K562 (cell line): ENCODE measurements around the gene PHLDB1. TPM values are rescaled to one million over a fixed set of nuclear protein-coding genes. Genes with fewer than 3 reads are reported as not detected.

Experiments used
- ATAC-seq: fragments of 200-7000 bp; cut with Tn5 transposase; 3 replicates; pipeline ENCODE4 v1.9.1; 2020; ENCODE audit warnings: moderate library complexity
- BruUV-seq: library from RNA; stranded (reverse); fragments of 400-500 nt; replicated peaks from 2 replicates; lab custom pipeline; 2021; lab: Mats Ljungman, UMichigan
- CTCF ChIA-PET: fragments of 300-600 bp; formaldehyde crosslinking; extraction: SDS; loops from one replicate; lab custom pipeline; 2021; ENCODE audit warnings: low intra/inter-chr PET ratio; lab: Yijun Ruan, JAX
- POLR2A ChIA-PET: fragments of 300-600, 350-650 bp; sonication (Branson Sonifier 250); formaldehyde crosslinking; extraction: SDS; loops from one replicate; lab custom pipeline; 2021; ENCODE audit warnings: antibody characterized with exemption, inconsistent platforms; lab: Yijun Ruan, JAX
- DNase-seq, 4 experiments: peaks; one replicate each; pipeline versions ENCODE4 v3.0.0 to v3.0.0-alpha.2; 2011 to 2018; ENCODE audit warnings: low spot score in 3 of 4, mixed read lengths in 3 of 4; ENCODE audit errors: extremely low read depth in 1 of 4
- FAIRE-seq: peaks from 2 replicates; lab custom pipeline; 2011; peaks lifted over from hg19 to GRCh38; lab: Jason Lieb, UNC
- H2AFZ ChIP-seq: 2 replicates; pipeline ENCODE4 v1.6.0; 2011; ENCODE audit warnings: low read depth, low read length, control low read depth, inconsistent platforms
- H3K27ac ChIP-seq: fragments of 200-600 bp; 3 replicates; pipeline ENCODE4 v1.8.0; 2011; ENCODE audit warnings: low read depth, mild to moderate bottlenecking, control low read depth, inconsistent platforms, low read length, moderate library complexity, mixed read lengths; ENCODE audit errors: extremely low read depth
- H3K27me3 ChIP-seq, 2 experiments: fragments of 300-600 bp in 1 of 2; 2 replicates in 1 of 2; 3 replicates in 1 of 2; pipeline versions ENCODE4 v1.6.0 to v1.8.0; 2011; ENCODE audit warnings: inconsistent platforms in 2 of 2, low read length in 2 of 2, mild to moderate bottlenecking in 1 of 2, mixed read lengths in 1 of 2, moderate library complexity in 1 of 2; ENCODE audit not compliant: control insufficient read depth in 2 of 2, insufficient read depth in 2 of 2
- H3K36me3 ChIP-seq: fragments of 300-600 bp; 3 replicates; pipeline ENCODE4 v1.8.0; 2011; ENCODE audit warnings: mild to moderate bottlenecking, low read length, inconsistent platforms; ENCODE audit not compliant: control insufficient read depth, insufficient read depth
- H3K4me1 ChIP-seq, 2 experiments: fragments of 200-600 bp in 1 of 2; replicated peaks in 1 of 2; 2 replicates in 1 of 2; 3 replicates in 1 of 2; pipeline versions ENCODE4 v1.5.1 to v1.8.0; 2011; ENCODE audit warnings: inconsistent platforms in 2 of 2, low read length in 2 of 2, mild to moderate bottlenecking in 1 of 2, mixed read lengths in 1 of 2, moderate library complexity in 1 of 2; ENCODE audit not compliant: control insufficient read depth in 2 of 2, insufficient read depth in 2 of 2
- H3K4me2 ChIP-seq: 2 replicates; pipeline ENCODE4 v1.6.1; 2011; ENCODE audit warnings: low read length, control low read depth, inconsistent platforms, mixed read lengths; ENCODE audit not compliant: insufficient read depth
- H3K4me3 ChIP-seq: fragments of 200-600 bp; sonication (generic), shearing (Covaris generic); 2 replicates; pipeline ENCODE4 v1.5.1; 2016; ENCODE audit warnings: control low read depth, inconsistent platforms
- H3K79me2 ChIP-seq: fragments of 200-600 bp; 3 replicates; pipeline ENCODE4 v1.8.0; 2011; ENCODE audit warnings: low read length, inconsistent platforms; ENCODE audit not compliant: control insufficient read depth, insufficient read depth
- H3K9ac ChIP-seq, 2 experiments: 2 replicates each; pipeline versions ENCODE4 v1.6.0 to v1.6.1; 2011; ENCODE audit warnings: low read depth in 2 of 2, low read length in 2 of 2, control low read depth in 1 of 2, inconsistent platforms in 1 of 2, mild to moderate bottlenecking in 1 of 2, mixed read lengths in 1 of 2; ENCODE audit not compliant: insufficient read depth in 1 of 2
- H3K9me1 ChIP-seq: one replicate; pipeline ENCODE4 v1.6.0; 2011; ENCODE audit warnings: inconsistent platforms, mild to moderate bottlenecking, low read length, moderate library complexity; ENCODE audit not compliant: control insufficient read depth, insufficient read depth
- H3K9me3 ChIP-seq: replicated peaks from 2 replicates; pipeline ENCODE4 v1.5.1; 2011; ENCODE audit warnings: low read depth, low read length, inconsistent platforms; ENCODE audit not compliant: control insufficient read depth, insufficient read depth
- H4K20me1 ChIP-seq: replicated peaks from 2 replicates; pipeline ENCODE4 v1.6.1; 2011; ENCODE audit warnings: low read length, inconsistent platforms, mixed read lengths; ENCODE audit not compliant: control insufficient read depth, insufficient read depth
- NR2C1 ChIP-seq, 2 experiments: fragments of 450-650 bp; IDR thresholded peaks; 2 replicates each; pipeline ENCODE4 v1.6.1; 2017; ENCODE audit warnings: mild to moderate bottlenecking in 2 of 2, antibody characterized with exemption in 1 of 2, inconsistent platforms in 1 of 2, missing compliant biosample characterization in 1 of 2, missing genetic modification characterization in 1 of 2
- TCF3 ChIP-seq: sonication (generic); formaldehyde crosslinking; IDR thresholded peaks from 2 replicates; pipeline ENCODE4 v1.4.0; 2020; ENCODE audit warnings: mild to moderate bottlenecking, missing genetic modification reagents
- ZNF699 ChIP-seq: fragments of 250-450 bp; sonication (Bioruptor Pico); IDR thresholded peaks from 2 replicates; pipeline ENCODE4 v1.8.0; 2021; ENCODE audit warnings: mild to moderate bottlenecking, moderate library complexity; ENCODE audit not compliant: insufficient replicate concordance
- WGBS: fragments of 100-300 bp; shearing (Covaris generic); methylation state at CpG from one replicate; pipeline ENCODE4 v1.1.6; 2016; ENCODE audit warnings: low coverage, mixed read lengths; ENCODE audit not compliant: insufficient coverage; ENCODE audit errors: missing lambda C conversion rate; 5-methylcytosine and 5-hydroxymethylcytosine counted together
- in situ Hi-C: fragments of 300-500 bp; cut with MboI; formaldehyde crosslinking; loops from 4 replicates; pipeline ENCODE4 v1.15.0; 2018; ENCODE audit warnings: inconsistent platforms, mixed read lengths
- intact Hi-C: fragments of 100-400 bp; cut with micrococcal nuclease; formaldehyde crosslinking; loops from 2 replicates; pipeline ENCODE4 v1.14.2; 2022
- polyA plus RNA-seq, 8 experiments: library from polyadenylated mRNA; depleted of rRNA in 4 of 8; stranded (reverse) in 5 of 8; unstranded in 3 of 8; fragments of >200 nt; fragmentation: Nextera tagmentation in 2 of 8; fragmentation: Illumina TruSeq in 1 of 8; extraction: Ambion mirVana in 2 of 8; extraction: Trizol in 1 of 8; gene quantifications; 2 replicates each; pipeline versions ENCODE4 v1.2.1 to v1.2.3, GENCODE V29; 2011 to 2014; ENCODE audit warnings: inconsistent platforms in 1 of 8, missing spikeins in 1 of 8
- total RNA-seq, 7 experiments: library from RNA; depleted of rRNA in 6 of 7; stranded (reverse); fragments of >200 nt in 6 of 7; fragmentation: Illumina TruSeq in 2 of 7; extraction: Trizol in 2 of 7; gene quantifications; 2 replicates each; pipeline versions ENCODE4 v1.2.1 to v1.2.3, GENCODE V29; 2011 to 2021; ENCODE audit warnings: low replicate concordance in 1 of 7
- TF ChIP-seq, protein P1 (sequence below), 2 experiments: fragments of 450-650 bp; IDR thresholded peaks; 2 replicates each; pipeline ENCODE4 v1.6.1; 2018; ENCODE audit warnings: mild to moderate bottlenecking in 2 of 2, low read depth in 1 of 2; ENCODE audit not compliant: partially characterized antibody in 2 of 2

The PHLDB1 gene
- total and polyA plus RNA-seq, 9 of the 15 experiments (the other 6 are each of a cell fraction or from before 2014, with no cell fraction given): 2.0 to 28.7 (median 16.2) TPM

DNA sequence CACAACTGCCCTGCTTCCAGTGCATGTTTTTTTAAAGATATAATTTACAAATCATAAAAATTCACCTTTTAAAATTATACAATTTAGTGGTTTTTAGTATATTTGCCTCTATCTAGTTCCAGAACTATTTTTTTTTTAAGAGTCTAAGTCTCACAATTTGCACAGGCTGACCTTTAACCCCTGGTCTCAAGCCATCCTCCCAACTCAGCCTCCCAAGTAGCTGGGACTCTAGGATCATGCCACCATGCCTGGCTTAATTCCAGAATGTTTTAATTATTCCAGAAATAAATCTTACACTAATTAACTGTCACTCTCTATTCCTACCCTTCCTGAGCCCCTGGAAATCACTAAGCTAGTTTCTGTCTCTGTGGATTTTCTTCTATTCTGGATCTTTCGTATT lies 36.6 kb upstream of the PHLDB1 start:
- peaks cover 35% of the 10 kb centered on the region for H3K79me2 ChIP-seq
- H3K9me1 ChIP-seq: no peaks in the 10 kb centered on the region
- no peak overlapping the region for H3K27ac ChIP-seq
- no peaks in the 10 kb centered on the region for H3K27me3 ChIP-seq
- TF ChIP-seq, protein P1, sequence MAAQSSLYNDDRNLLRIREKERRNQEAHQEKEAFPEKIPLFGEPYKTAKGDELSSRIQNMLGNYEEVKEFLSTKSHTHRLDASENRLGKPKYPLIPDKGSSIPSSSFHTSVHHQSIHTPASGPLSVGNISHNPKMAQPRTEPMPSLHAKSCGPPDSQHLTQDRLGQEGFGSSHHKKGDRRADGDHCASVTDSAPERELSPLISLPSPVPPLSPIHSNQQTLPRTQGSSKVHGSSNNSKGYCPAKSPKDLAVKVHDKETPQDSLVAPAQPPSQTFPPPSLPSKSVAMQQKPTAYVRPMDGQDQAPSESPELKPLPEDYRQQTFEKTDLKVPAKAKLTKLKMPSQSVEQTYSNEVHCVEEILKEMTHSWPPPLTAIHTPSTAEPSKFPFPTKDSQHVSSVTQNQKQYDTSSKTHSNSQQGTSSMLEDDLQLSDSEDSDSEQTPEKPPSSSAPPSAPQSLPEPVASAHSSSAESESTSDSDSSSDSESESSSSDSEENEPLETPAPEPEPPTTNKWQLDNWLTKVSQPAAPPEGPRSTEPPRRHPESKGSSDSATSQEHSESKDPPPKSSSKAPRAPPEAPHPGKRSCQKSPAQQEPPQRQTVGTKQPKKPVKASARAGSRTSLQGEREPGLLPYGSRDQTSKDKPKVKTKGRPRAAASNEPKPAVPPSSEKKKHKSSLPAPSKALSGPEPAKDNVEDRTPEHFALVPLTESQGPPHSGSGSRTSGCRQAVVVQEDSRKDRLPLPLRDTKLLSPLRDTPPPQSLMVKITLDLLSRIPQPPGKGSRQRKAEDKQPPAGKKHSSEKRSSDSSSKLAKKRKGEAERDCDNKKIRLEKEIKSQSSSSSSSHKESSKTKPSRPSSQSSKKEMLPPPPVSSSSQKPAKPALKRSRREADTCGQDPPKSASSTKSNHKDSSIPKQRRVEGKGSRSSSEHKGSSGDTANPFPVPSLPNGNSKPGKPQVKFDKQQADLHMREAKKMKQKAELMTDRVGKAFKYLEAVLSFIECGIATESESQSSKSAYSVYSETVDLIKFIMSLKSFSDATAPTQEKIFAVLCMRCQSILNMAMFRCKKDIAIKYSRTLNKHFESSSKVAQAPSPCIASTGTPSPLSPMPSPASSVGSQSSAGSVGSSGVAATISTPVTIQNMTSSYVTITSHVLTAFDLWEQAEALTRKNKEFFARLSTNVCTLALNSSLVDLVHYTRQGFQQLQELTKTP (IDR thresholded peaks at IDR 0.05; ENCODE audit: low read depth in 1 of 2, partially characterized antibody in 2 of 2): no peak
- no peak for TF ChIP-seq TCF3 (CRISPR knock-in tag)
- no peak for TF ChIP-seq ZNF699
- peak; percentile 52 for TF ChIP-seq NR2C1 (IDR thresholded peaks at IDR 0.05)
- peak; percentile 78 for TF ChIP-seq NR2C1 (tag; IDR thresholded peaks at IDR 0.05)
- H3K9ac ChIP-seq: no peak overlapping the region
- H2AFZ ChIP-seq: no peak overlapping the region
- in situ Hi-C loops (no loop called here), intact Hi-C loops (no loop called here)
- H3K4me3 ChIP-seq: no peak overlapping the region
- peaks cover 12% of the 10 kb centered on the region for H3K36me3 ChIP-seq
- POLR2A ChIA-PET: interaction anchor here (0.6 to 1.0 kb wide), 3 partner anchors 30 to 309 kb away, joined by 3 to 5 read pairs (median 3); no protein-coding TSS in a partner anchor
- BruUV-seq: no TSS peak
- CTCF ChIA-PET: no interaction called here
- ATAC-seq (no peak), DNase-seq (no peak), FAIRE-seq (no peak)
- H3K4me1 ChIP-seq: peaks cover 4 to 10% of the 10 kb centered on the region in 2 experiments
- no peak overlapping the region for H3K4me2 ChIP-seq
- H3K9me3 ChIP-seq: no peaks in the 10 kb centered on the region
- 100% methylated on average over 1 of the region's 1 CpG for WGBS
- peaks cover 19% of the 10 kb centered on the region; the same call in 1 of the 2 replicates for H4K20me1 ChIP-seq
